K562 (cell line): Measurements from ENCODE around the gene COL4A2. TPM values are rescaled to one million over a fixed set of nuclear protein-coding genes. Genes with fewer than 3 reads are reported as not detected.

Experiments used
- ATAC-seq: fragments of 200-7000 bp; cut with Tn5 transposase; 3 replicates; pipeline ENCODE4 v1.9.1; 2020; ENCODE audit warnings: moderate library complexity
- BruUV-seq: library from RNA; stranded (reverse); fragments of 400-500 nt; replicated peaks from 2 replicates; lab custom pipeline; 2021; lab: Mats Ljungman, UMichigan
- CTCF ChIA-PET: fragments of 300-600 bp; formaldehyde crosslinking; extraction: SDS; loops from one replicate; lab custom pipeline; 2021; ENCODE audit warnings: low intra/inter-chr PET ratio; lab: Yijun Ruan, JAX
- POLR2A ChIA-PET: fragments of 300-600, 350-650 bp; sonication (Branson Sonifier 250); formaldehyde crosslinking; extraction: SDS; loops from one replicate; lab custom pipeline; 2021; ENCODE audit warnings: antibody characterized with exemption, inconsistent platforms; lab: Yijun Ruan, JAX
- DNase-seq, 4 experiments: peaks; one replicate each; pipeline versions ENCODE4 v3.0.0 to v3.0.0-alpha.2; 2011 to 2018; ENCODE audit warnings: low spot score in 3 of 4, mixed read lengths in 3 of 4; ENCODE audit errors: extremely low read depth in 1 of 4
- FAIRE-seq: peaks from 2 replicates; lab custom pipeline; 2011; peaks lifted over from hg19 to GRCh38; lab: Jason Lieb, UNC
- H2AFZ ChIP-seq: 2 replicates; pipeline ENCODE4 v1.6.0; 2011; ENCODE audit warnings: low read depth, low read length, control low read depth, inconsistent platforms
- H3K27ac ChIP-seq: fragments of 200-600 bp; 3 replicates; pipeline ENCODE4 v1.8.0; 2011; ENCODE audit warnings: low read depth, mild to moderate bottlenecking, control low read depth, inconsistent platforms, low read length, moderate library complexity, mixed read lengths; ENCODE audit errors: extremely low read depth
- H3K27me3 ChIP-seq, 2 experiments: fragments of 300-600 bp in 1 of 2; 2 replicates in 1 of 2; 3 replicates in 1 of 2; pipeline versions ENCODE4 v1.6.0 to v1.8.0; 2011; ENCODE audit warnings: inconsistent platforms in 2 of 2, low read length in 2 of 2, mild to moderate bottlenecking in 1 of 2, mixed read lengths in 1 of 2, moderate library complexity in 1 of 2; ENCODE audit not compliant: control insufficient read depth in 2 of 2, insufficient read depth in 2 of 2
- H3K36me3 ChIP-seq: fragments of 300-600 bp; 3 replicates; pipeline ENCODE4 v1.8.0; 2011; ENCODE audit warnings: mild to moderate bottlenecking, low read length, inconsistent platforms; ENCODE audit not compliant: control insufficient read depth, insufficient read depth
- H3K4me1 ChIP-seq, 2 experiments: fragments of 200-600 bp in 1 of 2; replicated peaks in 1 of 2; 2 replicates in 1 of 2; 3 replicates in 1 of 2; pipeline versions ENCODE4 v1.5.1 to v1.8.0; 2011; ENCODE audit warnings: inconsistent platforms in 2 of 2, low read length in 2 of 2, mild to moderate bottlenecking in 1 of 2, mixed read lengths in 1 of 2, moderate library complexity in 1 of 2; ENCODE audit not compliant: control insufficient read depth in 2 of 2, insufficient read depth in 2 of 2
- H3K4me2 ChIP-seq: 2 replicates; pipeline ENCODE4 v1.6.1; 2011; ENCODE audit warnings: low read length, control low read depth, inconsistent platforms, mixed read lengths; ENCODE audit not compliant: insufficient read depth
- H3K4me3 ChIP-seq: fragments of 200-600 bp; sonication (generic), shearing (Covaris generic); 2 replicates; pipeline ENCODE4 v1.5.1; 2016; ENCODE audit warnings: control low read depth, inconsistent platforms
- H3K79me2 ChIP-seq: fragments of 200-600 bp; 3 replicates; pipeline ENCODE4 v1.8.0; 2011; ENCODE audit warnings: low read length, inconsistent platforms; ENCODE audit not compliant: control insufficient read depth, insufficient read depth
- H3K9ac ChIP-seq, 2 experiments: 2 replicates each; pipeline versions ENCODE4 v1.6.0 to v1.6.1; 2011; ENCODE audit warnings: low read depth in 2 of 2, low read length in 2 of 2, control low read depth in 1 of 2, inconsistent platforms in 1 of 2, mild to moderate bottlenecking in 1 of 2, mixed read lengths in 1 of 2; ENCODE audit not compliant: insufficient read depth in 1 of 2
- H3K9me1 ChIP-seq: one replicate; pipeline ENCODE4 v1.6.0; 2011; ENCODE audit warnings: inconsistent platforms, mild to moderate bottlenecking, low read length, moderate library complexity; ENCODE audit not compliant: control insufficient read depth, insufficient read depth
- H3K9me3 ChIP-seq: replicated peaks from 2 replicates; pipeline ENCODE4 v1.5.1; 2011; ENCODE audit warnings: low read depth, low read length, inconsistent platforms; ENCODE audit not compliant: control insufficient read depth, insufficient read depth
- H4K20me1 ChIP-seq: replicated peaks from 2 replicates; pipeline ENCODE4 v1.6.1; 2011; ENCODE audit warnings: low read length, inconsistent platforms, mixed read lengths; ENCODE audit not compliant: control insufficient read depth, insufficient read depth
- ATF6 ChIP-seq: sonication (generic); formaldehyde crosslinking; IDR thresholded peaks from 2 replicates; pipeline ENCODE4 v1.4.0; 2020; ENCODE audit warnings: mild to moderate bottlenecking, missing genetic modification reagents
- CBX2 ChIP-seq: fragments of 200-600 bp; sonication (generic); IDR thresholded peaks from one replicate; pipeline ENCODE4 v1.6.1; 2012; ENCODE audit warnings: mild to moderate bottlenecking, low read length, inconsistent platforms; ENCODE audit not compliant: insufficient read depth, poor library complexity, severe bottlenecking
- DMBX1 ChIP-seq: fragments of 250-450 bp; sonication (Bioruptor Pico); IDR thresholded peaks from 2 replicates; pipeline ENCODE4 v1.8.0; 2022; ENCODE audit warnings: inconsistent platforms, mild to moderate bottlenecking, moderate library complexity, borderline replicate concordance
- FOXM1 ChIP-seq, 2 experiments: fragments of 450-650 bp in 1 of 2; sonication (generic) in 1 of 2; formaldehyde crosslinking in 1 of 2; IDR thresholded peaks; 2 replicates each; pipeline versions ENCODE4 v1.6.1 to v1.9.0; 2017 to 2022; ENCODE audit warnings: low read depth in 2 of 2, mild to moderate bottlenecking in 2 of 2, missing genetic modification reagents in 1 of 2, moderate library complexity in 1 of 2
- HES1 ChIP-seq: fragments of 450-650 bp; IDR thresholded peaks from 2 replicates; pipeline ENCODE4 v1.6.1; 2016; ENCODE audit warnings: low read depth, mild to moderate bottlenecking, moderate library complexity
- KAT2B ChIP-seq: IDR thresholded peaks from one replicate; pipeline ENCODE4 v1.6.1; 2012; ENCODE audit warnings: low read depth, mild to moderate bottlenecking, control low read depth, inconsistent platforms, low read length, moderate library complexity
- MAFG ChIP-seq: fragments of 450-650 bp; conservative IDR thresholded peaks from 2 replicates; pipeline ENCODE4 v1.6.1; 2016; ENCODE audit warnings: missing genetic modification characterization, missing compliant biosample characterization
- POLR3A ChIP-seq: IDR thresholded peaks from 2 replicates; pipeline ENCODE4 v1.6.1; 2011; ENCODE audit warnings: borderline replicate concordance, mild to moderate bottlenecking, moderate library complexity; ENCODE audit not compliant: insufficient read length, insufficient read depth; ENCODE audit errors: extremely low read depth
- RNF219 ChIP-seq: fragments of 250-450 bp; sonication (Bioruptor Pico); IDR thresholded peaks from 2 replicates; pipeline ENCODE4 v1.5.0; 2022; ENCODE audit warnings: mild to moderate bottlenecking
- TCF3 ChIP-seq: sonication (generic); formaldehyde crosslinking; IDR thresholded peaks from 2 replicates; pipeline ENCODE4 v1.4.0; 2020; ENCODE audit warnings: mild to moderate bottlenecking, missing genetic modification reagents
- ZNF224 ChIP-seq: sonication (generic); formaldehyde crosslinking; IDR thresholded peaks from 2 replicates; pipeline ENCODE4 v1.8.0; 2022; ENCODE audit warnings: mild to moderate bottlenecking, missing genetic modification reagents
- ZNF707 ChIP-seq: fragments of 250-450 bp; sonication (Bioruptor Pico); conservative IDR thresholded peaks from 2 replicates; pipeline ENCODE4 v1.8.0; 2022; ENCODE audit warnings: inconsistent platforms, mild to moderate bottlenecking, moderate library complexity
- ZNF766 ChIP-seq: fragments of 200-800 bp; sonication (Bioruptor generic); conservative IDR thresholded peaks from 2 replicates; pipeline ENCODE4 v1.6.1; 2016; ENCODE audit warnings: missing genetic modification characterization, missing compliant biosample characterization
- WGBS: fragments of 100-300 bp; shearing (Covaris generic); methylation state at CpG from one replicate; pipeline ENCODE4 v1.1.6; 2016; ENCODE audit warnings: low coverage, mixed read lengths; ENCODE audit not compliant: insufficient coverage; ENCODE audit errors: missing lambda C conversion rate; 5-methylcytosine and 5-hydroxymethylcytosine counted together
- in situ Hi-C: fragments of 300-500 bp; cut with MboI; formaldehyde crosslinking; loops from 4 replicates; pipeline ENCODE4 v1.15.0; 2018; ENCODE audit warnings: inconsistent platforms, mixed read lengths
- intact Hi-C: fragments of 100-400 bp; cut with micrococcal nuclease; formaldehyde crosslinking; loops from 2 replicates; pipeline ENCODE4 v1.14.2; 2022
- polyA plus RNA-seq, 8 experiments: library from polyadenylated mRNA; depleted of rRNA in 4 of 8; stranded (reverse) in 5 of 8; unstranded in 3 of 8; fragments of >200 nt; fragmentation: Nextera tagmentation in 2 of 8; fragmentation: Illumina TruSeq in 1 of 8; extraction: Ambion mirVana in 2 of 8; extraction: Trizol in 1 of 8; gene quantifications; 2 replicates each; pipeline versions ENCODE4 v1.2.1 to v1.2.3, GENCODE V29; 2011 to 2014; ENCODE audit warnings: inconsistent platforms in 1 of 8, missing spikeins in 1 of 8
- total RNA-seq, 7 experiments: library from RNA; depleted of rRNA in 6 of 7; stranded (reverse); fragments of >200 nt in 6 of 7; fragmentation: Illumina TruSeq in 2 of 7; extraction: Trizol in 2 of 7; gene quantifications; 2 replicates each; pipeline versions ENCODE4 v1.2.1 to v1.2.3, GENCODE V29; 2011 to 2021; ENCODE audit warnings: low replicate concordance in 1 of 7

The COL4A2 gene
- total and polyA plus RNA-seq, 9 of the 15 experiments (the other 6 are each of a cell fraction or from before 2014, with no cell fraction given), result 0.13 to 15.2 (median 8.1) TPM

GRCh38 chr13:110466266-110466915, 159.3 kb downstream of the COL4A2 start (continued):
- TF ChIP-seq ATF6 (CRISPR knock-in tag) (no peak), ZNF766 (CRISPR knock-in tag) (no peak), ZNF224 (CRISPR knock-in tag) (no peak), TCF3 (no peak), FOXM1 (IDR thresholded peaks at IDR 0.05; ENCODE audit: low read depth) (no peak), FOXM1 (CRISPR knock-in tag; IDR thresholded peaks at IDR 0.05; ENCODE audit: low read depth) (no peak), HES1 (no peak)

DNA sequence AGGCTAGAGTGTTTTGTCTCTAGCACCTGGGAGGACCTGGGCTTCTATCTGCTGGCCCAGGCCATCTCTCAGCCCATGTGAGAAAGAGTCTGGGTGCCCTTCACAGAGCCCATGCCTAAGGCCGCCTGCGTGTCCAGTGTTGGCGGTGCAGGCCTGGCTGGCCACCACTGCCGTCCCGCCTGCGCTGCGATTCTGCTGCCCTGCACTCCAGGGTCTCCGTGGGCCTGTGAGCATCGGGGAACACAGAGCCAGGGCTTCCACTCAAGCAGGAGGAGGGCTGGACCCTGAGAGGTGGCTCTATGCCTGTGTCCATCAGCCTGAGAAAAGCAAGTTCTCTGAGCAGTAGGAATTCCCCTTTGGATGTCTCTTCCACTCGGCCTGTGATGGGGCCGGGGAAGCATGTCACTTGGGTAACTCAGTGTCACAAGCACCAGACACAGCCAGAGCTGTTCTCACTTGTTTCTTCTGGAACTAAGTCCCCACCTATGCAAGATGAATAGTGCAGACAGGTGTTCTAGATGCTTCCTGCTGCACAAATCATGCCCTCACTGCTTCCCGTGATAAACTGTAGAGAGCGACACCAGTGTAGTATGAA, 160.5 kb downstream of the COL4A2 start:
- peaks cover 20 to 25% of the 10 kb centered on the region in 2 experiments for H3K4me1 ChIP-seq
- intact Hi-C loops (no loop called here), in situ Hi-C loops (loop anchor here (10.0 kb wide), 1 partner anchor 347 kb away; no protein-coding TSS in a partner anchor)
- no peak overlapping the region for H3K9ac ChIP-seq
- ChIA-PET CTCF (no interaction called here), POLR2A (interaction anchor here (0.5 kb wide), 1 partner anchor 49 kb away, joined by 3 read pairs; no protein-coding TSS in a partner anchor)
- FAIRE-seq (no peak), DNase-seq (no peak), ATAC-seq (no peak)
- H3K27ac ChIP-seq, result no peak overlapping the region
- H3K9me1 ChIP-seq, result no peaks in the 10 kb centered on the region
- H3K79me2 ChIP-seq, result no peaks in the 10 kb centered on the region
- no peaks in the 10 kb centered on the region for H3K27me3 ChIP-seq
- no TSS peak for BruUV-seq
- no peak overlapping the region for H3K4me2 ChIP-seq
- H2AFZ ChIP-seq, result no peak overlapping the region
- no peaks in the 10 kb centered on the region for H4K20me1 ChIP-seq
- 48% methylated on average over 13 of the region's 13 CpGs for WGBS
- H3K4me3 ChIP-seq, result no peak overlapping the region
- no peaks in the 10 kb centered on the region for H3K9me3 ChIP-seq
- H3K36me3 ChIP-seq, result no peaks in the 10 kb centered on the region
- TF ChIP-seq POLR3A (no peak), RNF219 (CRISPR knock-in tag) (no peak), KAT2B (no peak), CBX2 (no peak), DMBX1 (CRISPR knock-in tag) (no peak), MAFG (tag) (no peak), ZNF707 (CRISPR knock-in tag) (no peak)
